Activated T-helper 1 cell treated with anti-CD3 and anti-CD28 coated beads, Interleukin-2, amount 50 U/mL, for 16 hours (primary cell): ENCODE data around the gene IMPA2.

Experiments
- DNase-seq, 2 donors: peaks; one replicate each; pipeline ENCODE4 v3.0.0-alpha.2; 2020; ENCODE audit warnings: low read depth in 1 of 2, low spot score in 1 of 2

Gene IMPA2

GRCh38 chr18:12008181-12008767 lies 27.0 kb downstream of the IMPA2 start:
- no peak for DNase-seq

DNA sequence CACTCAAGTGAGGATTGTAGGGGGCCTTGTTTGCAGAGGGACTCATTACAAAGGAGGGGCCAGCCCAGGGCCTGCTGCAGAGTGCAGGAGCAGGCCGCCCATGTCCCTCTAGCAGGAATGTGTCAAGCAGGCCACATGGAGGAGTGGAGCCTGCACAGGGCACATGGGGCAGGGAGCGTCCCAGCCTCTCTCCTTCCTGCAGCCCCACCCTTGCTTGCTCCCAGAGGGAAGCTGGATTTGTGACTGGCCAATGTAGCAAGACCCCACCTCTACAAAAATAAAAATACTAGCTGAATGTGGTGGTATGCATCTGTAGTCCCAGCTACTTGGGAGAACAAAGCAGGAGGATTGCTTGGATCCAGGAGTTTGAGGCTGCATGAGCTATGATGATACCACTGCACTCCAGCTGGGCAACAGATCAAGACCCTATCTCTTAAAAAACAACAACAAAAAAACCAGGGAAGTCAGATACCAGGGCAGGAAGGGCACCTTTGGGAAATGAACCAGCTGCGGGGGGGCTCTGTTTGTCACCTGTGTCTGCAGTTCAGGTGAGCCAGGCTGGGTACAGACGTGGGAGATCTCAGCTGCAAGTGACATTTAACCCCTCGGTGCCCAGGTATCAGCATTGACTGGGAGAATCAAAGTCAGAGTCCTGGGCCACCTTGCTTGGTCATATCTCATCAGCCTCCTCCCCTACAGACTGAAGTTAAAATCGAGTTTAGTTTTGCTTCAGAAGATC lies 27.7 kb downstream of the IMPA2 start:
- DNase-seq, result no peak

- DNase-seq, result no peak
These were observed 28.4 kb downstream of the IMPA2 start for GRCh38 chr18:12009581-12010140.

DNA sequence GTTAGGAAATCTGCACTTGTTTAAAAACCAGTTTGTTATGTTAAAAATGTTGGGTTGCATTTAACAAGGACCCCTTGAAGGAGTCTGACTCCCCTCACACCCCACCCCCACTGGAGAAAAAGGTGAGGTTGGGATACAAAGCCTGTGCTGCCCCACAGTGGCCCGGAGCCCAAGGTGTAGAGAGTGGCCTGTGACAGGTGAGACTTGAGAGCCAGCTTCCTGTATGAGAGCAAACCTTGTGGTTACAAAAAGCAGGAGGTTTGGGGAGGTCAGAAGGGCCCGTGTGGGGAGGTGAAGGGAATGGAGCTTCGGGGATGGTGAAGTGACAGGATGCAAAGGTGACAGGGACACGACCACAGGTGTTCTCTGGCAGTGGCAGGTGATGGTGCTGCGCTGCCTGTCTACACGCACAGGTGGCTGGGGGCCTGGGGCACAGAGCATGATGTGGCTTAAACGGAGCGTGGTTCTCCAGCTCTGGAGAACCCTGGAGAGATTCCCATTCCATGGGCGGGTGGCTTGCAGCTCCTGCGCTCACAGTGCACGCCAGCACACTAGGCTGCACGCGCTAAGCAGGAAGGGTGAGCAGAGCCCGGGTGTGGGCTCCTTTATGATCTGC lies 29.0 kb downstream of the IMPA2 start:
- no peak for DNase-seq

DNA sequence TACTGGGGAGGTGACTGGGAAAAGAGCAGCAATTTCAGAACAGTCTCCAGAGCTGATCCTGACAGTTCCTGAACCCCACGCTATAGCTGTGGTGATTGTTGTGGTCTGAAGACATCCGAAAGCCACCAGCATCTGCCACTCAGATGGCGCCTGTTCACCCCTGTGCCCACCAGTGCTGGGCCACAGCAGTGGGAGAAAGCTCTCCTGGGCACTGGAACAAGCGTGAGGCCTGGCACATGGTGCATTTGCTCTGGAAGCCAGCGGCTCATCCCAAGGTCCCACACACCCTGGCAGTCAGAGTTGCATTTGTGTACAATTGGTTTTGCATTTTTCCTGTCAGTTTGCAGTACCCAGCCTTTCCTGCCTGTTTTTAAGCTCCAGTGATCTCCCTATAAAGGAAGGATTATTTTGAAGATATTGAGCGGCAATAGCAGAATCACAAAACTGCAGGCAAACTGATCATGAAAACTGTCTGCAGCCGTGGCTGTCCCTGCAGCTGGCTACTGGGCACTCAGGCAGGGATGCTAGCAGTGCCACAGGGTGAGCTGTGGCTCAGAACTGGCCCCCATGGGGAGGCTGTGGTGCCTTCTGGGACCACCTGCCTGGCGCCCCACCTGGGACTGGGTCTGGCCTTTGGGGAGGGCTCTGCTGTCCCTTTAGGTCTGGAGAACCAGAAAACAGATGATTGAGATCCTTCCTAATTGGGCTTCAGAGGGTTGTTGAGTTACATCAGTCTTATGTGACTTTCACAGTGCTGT lies 30.1 kb downstream of the IMPA2 start:
- DNase-seq, result no peak

- DNase-seq, result no peak
These were observed 30.7 kb downstream of the IMPA2 start for GRCh38 chr18:12011957-12012549.

DNA sequence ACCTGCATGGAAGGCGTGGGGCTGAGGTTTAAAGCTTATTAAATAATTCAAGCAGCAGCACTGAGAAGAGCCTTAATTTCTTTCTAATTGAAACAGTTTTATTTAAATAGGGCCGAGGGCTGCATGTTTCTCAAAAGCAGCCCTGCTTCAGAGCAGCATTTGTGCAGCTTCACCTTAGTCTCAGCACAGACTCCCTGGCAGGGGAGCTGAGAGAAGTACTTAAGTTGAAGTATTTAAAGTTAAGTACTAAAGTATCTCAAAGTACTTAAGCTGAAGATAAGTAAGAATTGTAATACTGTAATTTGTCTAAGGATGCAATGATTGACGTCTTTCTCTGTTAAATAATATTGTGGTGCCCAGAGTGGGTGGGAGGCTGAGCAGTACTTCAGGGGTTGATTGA lies 31.4 kb downstream of the IMPA2 start:
- no peak for DNase-seq

DNA sequence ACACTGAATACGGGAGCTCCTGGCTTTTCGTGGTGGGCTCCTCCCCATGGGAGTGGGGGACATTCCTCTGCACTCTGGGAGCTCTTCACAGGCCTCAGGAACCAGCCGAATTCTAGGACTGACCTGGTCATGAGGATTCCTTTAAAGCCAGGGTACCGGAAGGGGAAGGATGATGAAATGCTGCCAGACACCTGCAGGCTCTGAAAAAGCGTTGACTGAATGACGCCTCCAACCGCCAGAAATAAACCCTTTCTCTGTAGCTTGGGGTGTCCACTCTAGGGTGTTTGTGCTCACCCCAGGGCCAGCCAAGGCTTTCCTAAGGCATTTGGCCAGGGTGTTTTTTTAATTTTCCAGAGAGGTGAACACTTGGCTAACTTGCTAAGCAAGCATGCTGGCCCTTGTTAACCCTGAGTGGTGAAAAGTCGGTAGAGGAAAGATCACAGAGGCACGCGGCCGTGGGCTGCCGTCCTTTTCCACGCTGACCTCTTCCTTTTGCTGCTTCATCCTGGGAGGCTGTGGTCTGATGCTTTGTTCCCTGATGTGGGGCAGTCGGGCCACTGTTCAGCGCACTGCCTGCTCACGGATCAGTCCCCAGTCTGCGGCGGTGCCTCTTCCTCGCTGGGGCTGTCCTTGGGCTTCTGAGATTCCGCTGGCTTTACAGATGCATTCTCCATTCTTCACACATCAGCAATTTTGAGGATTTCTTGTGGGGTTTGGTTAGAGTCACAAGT lies 32.0 kb downstream of the IMPA2 start:
- no peak for DNase-seq

- DNase-seq, result no peak
These were observed 32.8 kb downstream of the IMPA2 start for GRCh38 chr18:12014086-12014485.

- no peak for DNase-seq
These were observed 33.5 kb downstream of the IMPA2 start for GRCh38 chr18:12014521-12015415.

- DNase-seq, result no peak
These were observed 34.2 kb downstream of the IMPA2 start for GRCh38 chr18:12015416-12016062.

- DNase-seq, result no peak
These were observed 35.8 kb downstream of the IMPA2 start for GRCh38 chr18:12017081-12017480.

- no peak for DNase-seq
These were observed 37.6 kb downstream of the IMPA2 start for GRCh38 chr18:12018861-12019260.

- no peak for DNase-seq
These were observed 39.8 kb downstream of the IMPA2 start for GRCh38 chr18:12021077-12021476.

GRCh38 chr18:12021596-12021995 lies 40.3 kb downstream of the IMPA2 start:
- no peak for DNase-seq

GRCh38 chr18:12023375-12023774 lies 42.1 kb downstream of the IMPA2 start:
- no peak for DNase-seq

GRCh38 chr18:12026562-12026961 lies 45.3 kb downstream of the IMPA2 start:
- no peak for DNase-seq

- no peak for DNase-seq
These were observed 45.7 kb downstream of the IMPA2 start for GRCh38 chr18:12027046-12027445.

- DNase-seq, result no peak
These were observed 46.2 kb downstream of the IMPA2 start for GRCh38 chr18:12027480-12027879.
